HepG2 (cell line): ENCODE data around the gene MED13L. TPM values are rescaled to one million over a fixed set of nuclear protein-coding genes. Genes with fewer than 3 reads are reported as not detected.

ENCODE experiments used
- ATAC-seq: fragments of 200-7000 bp; cut with Tn5 transposase; 3 replicates; pipeline ENCODE4 v1.9.1; 2020; ENCODE audit warnings: mild to moderate bottlenecking, moderate library complexity
- BruUV-seq: library from RNA; stranded (reverse); fragments of 400-500 nt; replicated peaks from 2 replicates; lab custom pipeline; 2021; lab: Mats Ljungman, UMichigan
- CTCF ChIA-PET: fragments of 300-600 bp; formaldehyde crosslinking; extraction: SDS; loops from one replicate; lab custom pipeline; 2021; ENCODE audit warnings: low total read pairs, inconsistent platforms, low intra/inter-chr PET ratio; lab: Yijun Ruan, JAX
- POLR2A ChIA-PET: fragments of 350-600 bp; sonication (Branson Sonifier 250); formaldehyde crosslinking; loops from one replicate; lab custom pipeline; 2020; ENCODE audit warnings: antibody characterized with exemption, inconsistent platforms; lab: Yijun Ruan, JAX
- DNase-seq: peaks from one replicate; pipeline ENCODE4 v3.0.0-alpha.2; 2015; ENCODE audit warnings: low spot score
- FAIRE-seq: peaks from 3 replicates; lab custom pipeline; 2011; peaks lifted over from hg19 to GRCh38; lab: Jason Lieb, UNC
- H2AFZ ChIP-seq: one replicate; pipeline ENCODE4 v1.6.1; 2011; ENCODE audit warnings: low read length, inconsistent platforms
- H3K27ac ChIP-seq: fragments of 300-600 bp; 3 replicates; pipeline ENCODE4 v1.8.0; 2011; ENCODE audit warnings: mixed run types, mild to moderate bottlenecking, mixed read lengths, low read length, inconsistent platforms; ENCODE audit not compliant: insufficient read depth; ENCODE audit errors: extremely low read length
- H3K27me3 ChIP-seq, 2 experiments: fragments of 200-600 bp in 1 of 2; 2 replicates in 1 of 2; 3 replicates in 1 of 2; pipeline versions ENCODE4 v1.6.0 to v1.8.0; 2011; ENCODE audit warnings: low read length in 2 of 2, mild to moderate bottlenecking in 2 of 2, moderate library complexity in 2 of 2, inconsistent platforms in 1 of 2; ENCODE audit not compliant: insufficient read depth in 2 of 2, control insufficient read depth in 1 of 2
- H3K36me3 ChIP-seq, 2 experiments: fragments of 200-600 bp in 1 of 2; replicated peaks in 1 of 2; 2 replicates in 1 of 2; 3 replicates in 1 of 2; pipeline versions ENCODE4 v1.5.1 to v1.8.0; 2011; ENCODE audit warnings: low read length in 2 of 2, inconsistent platforms in 1 of 2; ENCODE audit not compliant: insufficient read depth in 2 of 2, control insufficient read depth in 1 of 2
- H3K4me1 ChIP-seq: 2 replicates; pipeline ENCODE4 v1.5.1; 2012; ENCODE audit warnings: low read length, inconsistent platforms; ENCODE audit not compliant: insufficient read depth
- H3K4me2 ChIP-seq: 2 replicates; pipeline ENCODE4 v1.6.0; 2011; ENCODE audit warnings: low read depth, low read length, inconsistent platforms
- H3K4me3 ChIP-seq, 3 experiments: fragments of 200-600 bp in 1 of 3; sonication (generic), shearing (Covaris generic) in 1 of 3; replicated peaks in 1 of 3; 2 replicates each; pipeline ENCODE4 v1.5.1; 2011 to 2016; ENCODE audit warnings: low read length in 3 of 3, inconsistent platforms in 2 of 3, low read depth in 2 of 3, mild to moderate bottlenecking in 2 of 3, control low read depth in 1 of 3, mixed read lengths in 1 of 3; ENCODE audit not compliant: insufficient read depth in 1 of 3
- H3K79me2 ChIP-seq: one replicate; pipeline ENCODE4 v1.6.1; 2011; ENCODE audit warnings: low read length, inconsistent platforms; ENCODE audit not compliant: insufficient read depth
- H3K9ac ChIP-seq: 2 replicates; pipeline ENCODE4 v1.6.0; 2011; ENCODE audit warnings: mild to moderate bottlenecking, low read depth, low read length, inconsistent platforms; ENCODE audit not compliant: insufficient read depth
- H3K9me3 ChIP-seq: 2 replicates; pipeline ENCODE4 v1.5.1; 2012; ENCODE audit warnings: mild to moderate bottlenecking, low read length
- H4K20me1 ChIP-seq: 2 replicates; pipeline ENCODE4 v1.6.0; 2011; ENCODE audit warnings: inconsistent platforms, mild to moderate bottlenecking, low read length, moderate library complexity; ENCODE audit not compliant: insufficient read depth
- ADNP ChIP-seq: sonication (generic); formaldehyde crosslinking; IDR thresholded peaks from 2 replicates; pipeline ENCODE4 v1.4.0; 2020; ENCODE audit warnings: missing genetic modification reagents
- ATF7 ChIP-seq, 2 experiments: fragments of 450-650 bp in 1 of 2; sonication (generic) in 1 of 2; formaldehyde crosslinking in 1 of 2; IDR thresholded peaks; 2 replicates each; pipeline versions ENCODE4 v1.4.0 to v1.6.1; 2016 to 2020; ENCODE audit warnings: antibody characterized with exemption in 1 of 2, mild to moderate bottlenecking in 1 of 2, missing genetic modification reagents in 1 of 2
- CEBPG ChIP-seq: IDR thresholded peaks from 2 replicates; pipeline ENCODE4 v1.6.1; 2016
- FOXK2 ChIP-seq: fragments of 450-650 bp; IDR thresholded peaks from 2 replicates; pipeline ENCODE4 v1.6.1; 2016
- JUND ChIP-seq: sonication (generic); formaldehyde crosslinking; IDR thresholded peaks from 2 replicates; pipeline ENCODE4 v1.8.0; 2022; ENCODE audit warnings: mild to moderate bottlenecking, missing genetic modification reagents
- PHF21A ChIP-seq: sonication (generic); formaldehyde crosslinking; IDR thresholded peaks from 2 replicates; pipeline ENCODE4 v1.5.0; 2020; ENCODE audit warnings: mild to moderate bottlenecking, missing genetic modification reagents
- SMAD9 ChIP-seq: sonication (generic); formaldehyde crosslinking; IDR thresholded peaks from 2 replicates; pipeline ENCODE4 v1.5.1; 2020; ENCODE audit warnings: mild to moderate bottlenecking, missing genetic modification reagents
- ZFP36L1 ChIP-seq: sonication (generic); formaldehyde crosslinking; IDR thresholded peaks from 2 replicates; pipeline ENCODE4 v1.8.0; 2022; ENCODE audit warnings: mild to moderate bottlenecking, missing genetic modification reagents, moderate library complexity
- ZHX1 ChIP-seq: sonication (generic); formaldehyde crosslinking; IDR thresholded peaks from 2 replicates; pipeline ENCODE4 v1.8.1; 2022; ENCODE audit warnings: low read depth, mild to moderate bottlenecking, missing genetic modification reagents
- ZMAT3 ChIP-seq: sonication (generic); formaldehyde crosslinking; conservative IDR thresholded peaks from 2 replicates; pipeline ENCODE4 v1.7.0; 2021; ENCODE audit warnings: missing genetic modification reagents
- ZNF234 ChIP-seq: sonication (generic); formaldehyde crosslinking; conservative IDR thresholded peaks from 2 replicates; pipeline ENCODE4 v1.5.1; 2020; ENCODE audit warnings: mild to moderate bottlenecking, missing genetic modification reagents
- ZNF572 ChIP-seq: sonication (generic); formaldehyde crosslinking; IDR thresholded peaks from 2 replicates; pipeline ENCODE4 v1.5.1; 2020; ENCODE audit warnings: mild to moderate bottlenecking, missing genetic modification reagents
- ZNF644 ChIP-seq: IDR thresholded peaks from 2 replicates; pipeline ENCODE4 v1.6.1; 2016; ENCODE audit warnings: low read depth
- ZNF749 ChIP-seq: sonication (generic); formaldehyde crosslinking; IDR thresholded peaks from 2 replicates; pipeline ENCODE4 v1.8.0; 2022; ENCODE audit warnings: mild to moderate bottlenecking, missing genetic modification reagents, moderate library complexity, borderline replicate concordance
- ZNF776 ChIP-seq: sonication (generic); formaldehyde crosslinking; IDR thresholded peaks from 2 replicates; pipeline ENCODE4 v1.4.0; 2020; ENCODE audit warnings: mild to moderate bottlenecking, missing genetic modification reagents
- WGBS: methylation state at CpG from one replicate; pipeline ENCODE4 v1.1.6; 2017; ENCODE audit warnings: low lambda C conversion rate; 5-methylcytosine and 5-hydroxymethylcytosine counted together
- in situ Hi-C: cut with HindIII; loops from 2 replicates; pipeline ENCODE4 v1.10.0; 2017; ENCODE audit warnings: low pct_unique_long_range_greater_than_20kb; ENCODE audit not compliant: extremely low pct_ligation_motif_present
- intact Hi-C: fragments of 100-400 bp; cut with micrococcal nuclease; formaldehyde crosslinking; loops from one replicate; pipeline ENCODE4 v1.10.0; 2022; ENCODE audit not compliant: unreplicated experiment
- polyA plus RNA-seq, 8 experiments: library from polyadenylated mRNA; depleted of rRNA in 3 of 8; stranded (reverse) in 7 of 8; unstranded in 1 of 8; fragments of >200 nt; fragmentation: Illumina TruSeq in 4 of 8; extraction: Trizol in 4 of 8; gene quantifications; 2 replicates each; pipeline versions ENCODE4 v1.2.1 to v1.2.3, GENCODE V29; 2011 to 2016; ENCODE audit warnings: low read depth in 4 of 8, missing spikeins in 1 of 8, mixed read lengths in 1 of 8; ENCODE audit not compliant: insufficient read depth in 1 of 8
- total RNA-seq, 5 experiments: library from RNA; depleted of rRNA; stranded (reverse); fragments of >200 nt; fragmentation: Illumina TruSeq; extraction: Trizol; gene quantifications; 2 replicates each; pipeline ENCODE4 v1.2.3, GENCODE V29; 2016; ENCODE audit warnings: low read depth in 1 of 5
- TF ChIP-seq, protein P1 (sequence below): sonication (generic); formaldehyde crosslinking; IDR thresholded peaks from 2 replicates; pipeline ENCODE4 v1.5.0; 2020; ENCODE audit warnings: mild to moderate bottlenecking, missing genetic modification reagents
- TF ChIP-seq, protein P2 (sequence below): sonication (generic); formaldehyde crosslinking; IDR thresholded peaks from 2 replicates; pipeline ENCODE4 v1.8.0; 2022; ENCODE audit warnings: missing genetic modification reagents, low read depth, mild to moderate bottlenecking, borderline replicate concordance
- TF ChIP-seq, protein P3 (sequence below): sonication (generic); formaldehyde crosslinking; IDR thresholded peaks from 2 replicates; pipeline ENCODE4 v1.4.0; 2020; ENCODE audit warnings: missing genetic modification reagents, mild to moderate bottlenecking, borderline replicate concordance

Gene MED13L
- total and polyA plus RNA-seq, 2 of the 13 experiments (the other 11 are each of a cell fraction or from before 2014, with no cell fraction given) = 24.8 to 38.9 TPM

- TF ChIP-seq JUND = no peak
Measured at GRCh38 chr12:116087399-116087798, 190.1 kb downstream of the MED13L start (continued).

DNA sequence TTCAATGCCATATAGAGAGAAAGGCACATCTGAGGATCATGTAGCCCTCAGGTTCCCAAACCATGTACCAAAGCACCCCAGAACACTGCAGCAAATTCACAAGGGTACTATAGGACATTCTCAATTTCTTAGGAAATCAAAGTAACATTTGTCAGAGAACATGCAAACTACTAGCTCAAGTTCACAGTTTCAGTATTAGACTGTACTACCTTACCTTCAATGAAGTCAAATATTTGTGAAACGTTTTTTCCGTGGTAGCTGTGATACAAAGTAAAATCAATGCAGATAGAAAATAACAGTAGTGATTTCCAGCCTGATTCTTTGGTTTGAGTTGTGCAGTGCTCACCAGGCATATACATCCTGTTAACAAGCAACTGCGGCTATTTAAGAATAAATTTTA lies 197.1 kb downstream of the MED13L start:
- CTCF ChIA-PET = no interaction called here
- H3K79me2 ChIP-seq = no peaks in the 10 kb centered on the region
- no peak for ATAC-seq

More for the DNA sequence above, 197.1 kb downstream of the MED13L start:
- TF ChIP-seq, protein P1, sequence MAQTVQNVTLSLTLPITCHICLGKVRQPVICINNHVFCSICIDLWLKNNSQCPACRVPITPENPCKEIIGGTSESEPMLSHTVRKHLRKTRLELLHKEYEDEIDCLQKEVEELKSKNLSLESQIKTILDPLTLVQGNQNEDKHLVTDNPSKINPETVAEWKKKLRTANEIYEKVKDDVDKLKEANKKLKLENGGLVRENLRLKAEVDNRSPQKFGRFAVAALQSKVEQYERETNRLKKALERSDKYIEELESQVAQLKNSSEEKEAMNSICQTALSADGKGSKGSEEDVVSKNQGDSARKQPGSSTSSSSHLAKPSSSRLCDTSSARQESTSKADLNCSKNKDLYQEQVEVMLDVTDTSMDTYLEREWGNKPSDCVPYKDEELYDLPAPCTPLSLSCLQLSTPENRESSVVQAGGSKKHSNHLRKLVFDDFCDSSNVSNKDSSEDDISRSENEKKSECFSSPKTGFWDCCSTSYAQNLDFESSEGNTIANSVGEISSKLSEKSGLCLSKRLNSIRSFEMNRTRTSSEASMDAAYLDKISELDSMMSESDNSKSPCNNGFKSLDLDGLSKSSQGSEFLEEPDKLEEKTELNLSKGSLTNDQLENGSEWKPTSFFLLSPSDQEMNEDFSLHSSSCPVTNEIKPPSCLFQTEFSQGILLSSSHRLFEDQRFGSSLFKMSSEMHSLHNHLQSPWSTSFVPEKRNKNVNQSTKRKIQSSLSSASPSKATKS (CRISPR knock-in tag) = no peak
- TF ChIP-seq ZNF572 (CRISPR knock-in tag) (no peak), ATF7 (IDR thresholded peaks at IDR 0.05) (no peak), ATF7 (CRISPR knock-in tag; IDR thresholded peaks at IDR 0.05) (no peak), SMAD9 (CRISPR knock-in tag) (no peak), ZNF749 (CRISPR knock-in tag) (no peak), ZMAT3 (no peak), ZHX1 (no peak), CEBPG (CRISPR knock-in tag) (no peak), ZNF234 (CRISPR knock-in tag) (no peak), ZFP36L1 (no peak), ZNF644 (CRISPR knock-in tag) (no peak), FOXK2 (no peak), ZNF776 (no peak), PHF21A (CRISPR knock-in tag) (no peak), ADNP (CRISPR knock-in tag) (no peak)
- TF ChIP-seq, protein P2, sequence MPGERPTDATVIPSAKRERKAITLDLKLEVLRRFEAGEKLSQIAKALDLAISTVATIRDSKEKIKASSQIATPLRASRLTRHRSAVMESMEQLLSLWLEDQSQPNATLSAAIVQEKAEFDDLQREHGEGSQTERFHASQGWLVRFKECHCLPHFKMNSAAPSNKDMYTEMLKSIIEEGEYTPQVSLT (CRISPR knock-in tag) = no peak
- TF ChIP-seq, protein P3, sequence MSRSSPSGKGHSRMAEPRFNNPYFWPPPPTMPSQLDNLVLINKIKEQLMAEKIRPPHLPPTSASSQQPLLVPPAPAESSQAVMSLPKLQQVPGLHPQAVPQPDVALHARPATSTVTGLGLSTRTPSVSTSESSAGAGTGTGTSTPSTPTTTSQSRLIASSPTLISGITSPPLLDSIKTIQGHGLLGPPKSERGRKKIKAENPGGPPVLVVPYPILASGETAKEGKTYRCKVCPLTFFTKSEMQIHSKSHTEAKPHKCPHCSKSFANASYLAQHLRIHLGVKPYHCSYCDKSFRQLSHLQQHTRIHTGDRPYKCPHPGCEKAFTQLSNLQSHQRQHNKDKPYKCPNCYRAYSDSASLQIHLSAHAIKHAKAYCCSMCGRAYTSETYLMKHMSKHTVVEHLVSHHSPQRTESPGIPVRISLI (CRISPR knock-in tag) = no peak
- TF ChIP-seq, all 625 proteins: peak for 0
- DNase-seq (no peak), FAIRE-seq (no peak)
- H3K9me3 ChIP-seq = no peaks in the 10 kb centered on the region
- POLR2A ChIA-PET = no interaction called here
- no peaks in the 10 kb centered on the region for H3K36me3 ChIP-seq
- in situ Hi-C loops = no loop called here
- WGBS = 96% methylated on average over 3 of the region's 3 CpGs
- peaks cover 7% of the 10 kb centered on the region for H3K4me1 ChIP-seq
- no peaks in the 10 kb centered on the region for H4K20me1 ChIP-seq
- H3K27me3 ChIP-seq = no peaks in the 10 kb centered on the region; a peak in 1 of 5 replicates
- H3K4me3 ChIP-seq = no peak overlapping the region
- intact Hi-C loops = no loop called here
- no TSS peak for BruUV-seq
- no peak overlapping the region for H3K9ac ChIP-seq
- no peak overlapping the region for H3K27ac ChIP-seq
- H2AFZ ChIP-seq = no peak overlapping the region
- H3K4me2 ChIP-seq = no peak overlapping the region
